CD4-positive, alpha-beta T cell treated with Interleukin-6 at 100 ng/mL for 8 hours (primary cell): ENCODE measurements around the gene ARHGEF1.

Experiments used
- DNase-seq: peaks from one replicate; pipeline ENCODE4 v3.0.0-alpha.2; 2020; ENCODE audit warnings: mixed read lengths, low spot score

ARHGEF1 gene, protein sequence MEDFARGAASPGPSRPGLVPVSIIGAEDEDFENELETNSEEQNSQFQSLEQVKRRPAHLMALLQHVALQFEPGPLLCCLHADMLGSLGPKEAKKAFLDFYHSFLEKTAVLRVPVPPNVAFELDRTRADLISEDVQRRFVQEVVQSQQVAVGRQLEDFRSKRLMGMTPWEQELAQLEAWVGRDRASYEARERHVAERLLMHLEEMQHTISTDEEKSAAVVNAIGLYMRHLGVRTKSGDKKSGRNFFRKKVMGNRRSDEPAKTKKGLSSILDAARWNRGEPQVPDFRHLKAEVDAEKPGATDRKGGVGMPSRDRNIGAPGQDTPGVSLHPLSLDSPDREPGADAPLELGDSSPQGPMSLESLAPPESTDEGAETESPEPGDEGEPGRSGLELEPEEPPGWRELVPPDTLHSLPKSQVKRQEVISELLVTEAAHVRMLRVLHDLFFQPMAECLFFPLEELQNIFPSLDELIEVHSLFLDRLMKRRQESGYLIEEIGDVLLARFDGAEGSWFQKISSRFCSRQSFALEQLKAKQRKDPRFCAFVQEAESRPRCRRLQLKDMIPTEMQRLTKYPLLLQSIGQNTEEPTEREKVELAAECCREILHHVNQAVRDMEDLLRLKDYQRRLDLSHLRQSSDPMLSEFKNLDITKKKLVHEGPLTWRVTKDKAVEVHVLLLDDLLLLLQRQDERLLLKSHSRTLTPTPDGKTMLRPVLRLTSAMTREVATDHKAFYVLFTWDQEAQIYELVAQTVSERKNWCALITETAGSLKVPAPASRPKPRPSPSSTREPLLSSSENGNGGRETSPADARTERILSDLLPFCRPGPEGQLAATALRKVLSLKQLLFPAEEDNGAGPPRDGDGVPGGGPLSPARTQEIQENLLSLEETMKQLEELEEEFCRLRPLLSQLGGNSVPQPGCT

DNA sequence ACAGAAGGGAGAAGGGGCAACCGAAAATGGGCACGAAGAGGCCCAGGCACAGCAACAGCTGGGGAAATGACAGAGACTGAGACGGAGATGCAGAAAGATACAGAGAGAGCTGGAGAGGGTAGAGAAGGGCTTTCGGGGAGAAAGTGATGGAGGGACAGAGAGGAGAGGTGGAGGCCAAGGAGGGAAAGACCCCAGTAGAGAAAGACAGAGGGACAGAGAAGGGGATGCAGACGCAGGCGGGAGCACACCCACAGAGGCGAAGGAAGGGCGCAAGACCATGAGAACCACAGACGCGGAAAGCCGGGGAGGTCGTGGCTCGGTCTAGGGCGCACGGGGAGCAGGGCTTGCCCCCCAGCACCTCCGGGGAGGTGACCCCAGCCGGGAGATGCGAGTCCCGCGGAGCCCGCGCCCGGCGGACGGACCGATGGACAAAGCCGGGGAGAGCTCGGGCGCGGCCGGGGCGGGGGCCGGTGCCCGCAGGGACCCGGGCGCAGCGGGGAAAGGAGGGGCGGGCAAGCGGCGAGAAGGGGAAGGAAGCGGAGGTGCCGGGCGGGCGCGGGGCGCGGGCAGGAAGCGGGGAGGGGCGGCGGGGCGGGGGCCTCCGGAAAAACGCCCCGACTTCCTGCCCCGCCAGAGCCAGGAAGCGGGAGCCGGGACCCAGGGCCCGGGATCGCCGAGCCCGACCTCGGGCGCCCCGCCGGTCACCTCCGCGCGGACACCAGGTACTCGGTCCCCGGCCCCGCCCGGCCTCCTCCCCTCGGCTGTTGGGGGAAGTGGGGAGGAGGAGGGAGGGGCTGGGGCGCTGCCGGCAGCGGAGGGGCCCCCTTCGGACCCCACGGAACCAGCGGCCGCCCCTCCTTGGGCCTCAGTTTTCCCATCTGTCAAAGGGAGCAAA, at the start of gene ARHGEF1:
Gene ARHGEF1, plus strand, starts transcription at position 617 of the 895 bp plus-strand sequence. CDS start 4,899 bp downstream, outside the sequence.
- peak; percentile 64 for DNase-seq

DNA sequence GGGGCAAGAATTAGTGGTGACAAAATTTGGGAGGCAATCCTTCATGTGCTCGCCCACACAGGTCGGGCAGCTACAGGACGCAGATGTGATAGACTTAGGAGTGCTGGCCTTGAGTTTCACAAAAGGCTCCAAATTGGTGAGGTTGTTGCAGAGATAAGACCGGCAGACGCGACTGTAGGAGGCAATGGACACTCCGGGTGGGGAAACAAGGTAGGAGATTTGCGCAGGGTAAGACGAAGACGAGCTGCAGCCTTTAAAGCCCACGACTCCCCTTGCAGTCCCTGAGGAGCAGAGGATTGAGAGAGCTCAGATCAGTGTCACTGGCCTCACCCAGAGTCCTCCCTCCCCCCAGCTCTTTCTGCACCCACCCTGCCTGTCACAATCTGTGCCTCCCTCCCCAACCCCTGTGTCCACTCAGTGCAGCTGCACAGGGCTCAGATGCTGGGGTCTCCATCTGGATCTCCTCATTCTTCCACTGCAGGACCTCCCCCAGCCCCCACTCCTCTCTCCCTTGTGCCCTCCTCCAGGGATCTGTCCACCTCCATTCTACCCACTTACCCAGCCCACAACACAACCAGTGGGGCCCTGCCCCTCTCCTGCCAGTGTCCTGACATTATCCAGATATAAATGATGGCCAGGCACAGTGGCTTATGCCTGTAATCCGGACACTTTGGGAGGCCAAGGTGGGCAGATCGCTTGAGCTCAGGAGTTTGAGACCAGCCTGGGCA, 44.8 kb upstream of the ARHGEF1 start:
- DNase-seq = no peak

DNA sequence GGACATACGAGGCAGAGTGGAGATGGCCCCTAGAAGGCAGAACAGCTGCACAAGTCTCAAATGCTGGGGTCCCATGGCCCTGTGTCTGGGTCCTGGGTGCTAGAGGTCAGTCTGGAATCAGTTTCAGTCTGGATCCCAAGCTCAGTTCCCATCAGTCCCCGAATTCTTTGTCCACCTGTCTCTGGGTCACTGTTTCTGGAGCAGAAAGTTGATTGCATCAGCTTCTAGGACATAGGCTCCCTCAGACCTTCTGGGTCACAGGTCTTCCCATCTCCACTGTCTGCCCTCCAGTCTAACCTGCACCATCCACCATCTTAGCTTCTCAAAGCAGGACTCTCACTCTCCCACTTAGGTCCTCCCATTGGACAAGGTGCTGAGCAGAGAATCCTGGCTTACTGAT, 43.8 kb upstream of the ARHGEF1 start:
- no peak for DNase-seq

DNA sequence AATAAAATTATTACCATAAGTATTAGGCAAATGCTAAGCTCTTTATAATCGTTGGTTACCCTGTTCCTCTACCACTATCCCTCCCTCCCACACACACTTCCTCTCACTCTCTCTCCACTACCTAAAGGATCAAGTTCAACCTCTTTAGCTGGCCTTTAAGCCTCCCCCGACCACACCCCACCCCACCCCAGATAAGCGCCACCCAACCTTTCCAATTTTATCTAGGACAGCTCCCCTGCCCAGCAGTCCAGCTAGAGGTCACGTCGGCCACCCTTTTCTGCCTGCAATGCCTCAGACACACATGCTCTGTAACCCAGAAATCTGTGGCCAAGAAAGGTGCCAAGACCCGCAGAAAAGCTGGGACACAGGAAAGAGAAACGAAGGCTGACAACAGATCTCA, 39.6 kb upstream of the ARHGEF1 start:
- DNase-seq = no peak

DNA sequence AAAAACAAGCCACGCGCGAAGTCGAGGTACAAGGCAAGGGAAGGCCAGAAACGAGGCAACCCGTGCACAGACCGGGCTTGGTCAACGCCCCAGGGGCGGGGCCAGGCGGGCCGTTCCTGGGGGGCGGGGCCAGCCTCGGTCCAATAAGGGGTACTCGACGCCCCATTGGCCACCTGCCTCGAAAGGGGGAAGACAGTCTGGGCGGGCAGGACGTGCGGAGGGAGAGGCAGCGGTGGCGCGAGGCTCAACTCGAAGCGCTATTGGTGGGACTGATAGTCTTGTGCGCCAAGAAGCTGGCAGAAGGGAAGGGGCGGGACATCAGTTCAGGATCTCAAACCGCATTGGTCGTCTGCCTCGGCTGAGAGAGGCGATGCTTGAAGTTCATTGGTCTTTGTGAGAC, 38.4 kb upstream of the ARHGEF1 start, which contains the start of gene LYPD4:
Gene LYPD4, minus strand, starts transcription at position 83 of the 400 bp plus-strand sequence. CDS start 5,398 bp downstream, outside the sequence.
- DNase-seq = no peak

DNA sequence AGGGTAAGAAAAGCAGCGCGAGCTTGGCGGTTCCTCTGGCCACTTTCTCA, 38.2 kb upstream of the ARHGEF1 start, which contains the start of gene DMRTC2:
Gene DMRTC2, plus strand, starts transcription at position 42 of the 50 bp plus-strand sequence. CDS start 2,387 bp downstream, outside the sequence.
- no peak for DNase-seq

DNA sequence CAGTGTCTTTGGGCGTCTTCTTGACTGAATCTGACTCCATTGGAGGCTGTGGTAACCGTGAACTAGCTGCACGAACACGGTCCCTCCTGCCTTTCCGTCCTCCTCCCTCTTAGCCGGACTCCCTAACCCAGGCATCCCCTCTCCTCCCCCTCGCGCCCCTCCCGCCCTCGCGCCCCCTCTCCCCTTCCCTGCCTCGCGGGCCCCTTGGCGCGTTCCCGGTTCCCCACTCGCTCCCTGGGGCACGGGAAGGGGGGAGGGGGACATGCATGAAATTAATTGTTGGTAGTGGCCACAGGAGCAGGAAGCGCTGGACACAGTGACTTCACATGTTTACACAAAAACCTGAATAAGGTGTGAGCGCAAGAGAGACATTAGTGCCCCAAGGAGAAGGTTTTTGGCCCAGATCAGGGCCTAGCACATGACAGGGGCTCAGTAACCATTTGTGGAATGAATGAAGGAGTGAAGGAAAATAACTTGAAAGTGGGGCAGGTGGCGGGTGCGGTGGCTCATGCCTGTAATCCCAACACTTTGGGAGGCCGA, 37.9 kb upstream of the ARHGEF1 start:
- no peak for DNase-seq

DNA sequence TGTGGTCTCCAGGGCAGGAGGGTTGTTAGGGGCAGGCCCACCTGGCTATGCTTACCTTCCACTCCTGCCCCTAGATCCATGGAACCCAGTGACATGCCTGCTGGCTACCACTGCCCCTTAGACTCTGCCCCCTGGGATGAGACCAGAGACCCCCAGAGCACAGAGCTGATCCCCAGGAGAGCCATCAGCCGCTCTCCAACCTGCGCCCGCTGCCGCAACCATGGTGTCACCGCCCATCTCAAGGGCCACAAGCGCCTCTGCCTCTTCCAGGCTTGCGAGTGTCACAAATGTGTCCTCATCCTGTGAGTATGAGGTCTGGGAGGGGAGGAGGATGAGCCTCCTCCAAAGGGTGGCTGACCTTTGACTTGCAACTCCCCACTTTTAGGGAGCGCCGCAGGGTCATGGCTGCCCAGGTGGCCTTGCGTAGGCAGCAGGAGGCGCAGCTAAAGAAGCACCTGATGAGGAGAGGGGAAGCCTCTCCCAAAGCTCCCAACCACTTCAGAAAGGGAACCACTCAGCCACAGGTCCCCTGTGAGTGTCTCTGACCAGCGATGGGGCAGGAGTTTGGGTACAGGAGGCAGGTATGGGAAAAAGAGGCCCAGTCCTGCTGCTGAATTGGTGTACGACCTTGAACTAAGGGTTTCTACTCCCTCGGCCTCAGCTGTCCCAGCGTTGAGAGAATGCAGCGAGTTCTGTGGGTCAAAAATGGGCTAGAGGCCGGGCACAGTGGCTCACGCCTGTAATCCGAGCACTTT, 35.5 kb upstream of the ARHGEF1 start:
- DNase-seq = no peak

DNA sequence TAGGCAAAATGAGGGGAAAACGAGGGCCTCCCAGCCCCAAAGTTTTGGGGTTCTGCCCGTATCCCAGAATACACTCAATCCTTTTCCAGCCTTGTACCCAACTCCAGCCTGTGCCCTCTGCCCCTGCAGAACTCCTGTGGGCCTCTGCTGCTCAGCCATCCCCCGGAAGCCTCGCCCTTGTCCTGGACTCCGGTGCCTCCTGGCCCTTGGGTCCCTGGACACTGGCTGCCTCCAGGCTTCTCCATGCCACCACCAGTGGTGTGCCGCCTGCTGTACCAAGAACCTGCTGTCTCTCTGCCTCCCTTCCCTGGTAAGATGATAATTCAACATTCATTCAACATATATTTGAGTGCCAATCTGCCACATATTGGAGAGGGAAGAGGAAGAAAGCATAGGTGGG, 34.3 kb upstream of the ARHGEF1 start:
- DNase-seq = no peak

DNA sequence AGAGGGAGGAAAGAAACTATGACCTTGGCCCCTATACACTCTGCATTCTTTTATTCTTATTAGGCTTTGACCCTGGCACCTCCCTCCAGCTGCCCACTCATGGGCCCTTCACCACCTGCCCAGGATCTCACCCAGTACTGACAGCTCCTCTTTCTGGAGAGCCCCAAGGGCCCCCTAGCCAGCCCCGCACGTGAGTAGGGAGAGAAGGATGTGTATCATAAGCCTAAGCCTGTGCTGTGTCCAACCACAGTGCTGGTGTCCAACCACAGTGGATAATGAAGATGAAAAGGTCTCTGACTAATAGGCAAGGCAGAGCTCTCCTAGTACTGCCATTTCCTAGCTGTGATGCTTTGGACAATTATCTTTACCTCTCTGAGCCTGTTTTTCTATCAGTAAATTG, 33.9 kb upstream of the ARHGEF1 start:
- DNase-seq = no peak

DNA sequence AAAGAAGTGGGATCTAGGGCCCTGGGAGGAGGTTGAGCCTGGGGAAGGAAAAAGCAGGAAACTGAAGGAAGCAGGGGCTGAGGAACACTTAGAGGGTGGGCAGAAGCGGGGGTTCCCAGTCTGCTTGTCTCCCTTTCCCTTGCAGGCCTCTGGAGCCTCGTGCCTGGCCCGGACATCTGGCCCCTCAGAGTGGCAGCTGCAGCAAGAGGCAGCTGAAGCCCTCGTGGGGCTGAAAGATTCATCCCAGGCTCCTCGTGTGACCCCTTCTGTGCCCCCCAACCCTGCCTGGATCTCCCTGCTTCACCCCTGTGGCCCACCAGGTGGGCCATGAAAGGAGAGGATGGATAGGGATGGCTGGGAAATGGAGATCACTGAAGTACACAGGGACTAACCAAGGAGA, 32.6 kb upstream of the ARHGEF1 start:
- DNase-seq = no peak

DNA sequence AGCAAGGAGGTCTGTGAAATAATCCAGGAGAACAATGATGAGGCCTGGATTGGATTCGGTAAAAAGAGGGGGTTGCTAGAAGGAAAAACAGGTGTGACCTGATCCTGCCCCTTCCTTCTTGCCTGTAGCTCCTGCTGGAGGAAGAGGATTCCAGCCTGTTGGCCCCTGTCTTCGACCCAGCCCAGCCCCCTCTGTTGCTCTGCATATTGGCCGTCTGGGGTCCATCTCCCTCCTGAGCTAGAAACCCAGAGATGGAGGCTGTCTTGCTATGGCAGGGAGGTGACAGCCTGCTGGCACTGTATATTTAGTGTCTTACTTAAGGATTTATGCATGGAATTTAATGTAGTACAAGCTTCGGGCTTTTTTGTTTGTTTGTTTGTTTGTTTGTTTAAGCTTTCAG, 31.5 kb upstream of the ARHGEF1 start:
- DNase-seq = no peak

DNA sequence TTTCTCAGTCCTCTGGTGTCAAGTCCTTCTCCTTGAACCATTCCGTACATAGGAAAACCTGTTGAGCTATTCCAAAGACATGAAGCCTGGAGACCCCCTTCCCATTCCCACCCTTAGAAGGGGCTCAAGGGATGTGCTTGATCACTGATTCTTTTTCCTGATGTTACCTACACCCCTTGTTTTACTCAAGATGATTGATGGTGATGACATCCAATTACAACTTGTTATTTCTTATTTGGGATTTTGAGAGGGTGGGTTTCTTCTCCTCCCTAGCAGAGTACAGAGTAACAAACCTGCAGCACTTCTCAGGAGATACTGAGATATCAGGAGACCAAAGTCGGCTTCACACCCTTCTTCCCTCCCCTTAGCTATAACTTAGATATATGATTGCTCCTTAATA, 29.6 kb upstream of the ARHGEF1 start:
- no peak for DNase-seq

DNA sequence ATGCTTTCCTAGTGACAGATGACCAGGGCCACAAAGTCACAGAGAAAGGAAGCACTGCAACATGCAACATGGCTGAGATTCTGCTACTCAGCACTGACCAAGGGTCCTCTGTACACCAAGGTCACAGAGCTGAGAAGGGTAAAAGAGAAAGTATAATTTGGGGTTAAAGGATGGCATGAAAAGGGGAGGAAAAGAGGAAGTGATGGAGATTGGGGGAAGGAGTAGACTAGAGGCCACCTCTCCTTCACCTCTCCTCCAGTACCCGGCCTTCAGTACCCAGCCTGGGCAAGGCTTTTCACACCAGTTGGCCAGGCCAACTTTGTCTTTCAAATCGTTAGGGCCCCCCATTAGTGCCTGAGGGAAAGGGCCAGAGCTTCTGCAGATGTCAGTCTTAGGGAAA, 29.2 kb upstream of the ARHGEF1 start:
- no peak for DNase-seq

DNA sequence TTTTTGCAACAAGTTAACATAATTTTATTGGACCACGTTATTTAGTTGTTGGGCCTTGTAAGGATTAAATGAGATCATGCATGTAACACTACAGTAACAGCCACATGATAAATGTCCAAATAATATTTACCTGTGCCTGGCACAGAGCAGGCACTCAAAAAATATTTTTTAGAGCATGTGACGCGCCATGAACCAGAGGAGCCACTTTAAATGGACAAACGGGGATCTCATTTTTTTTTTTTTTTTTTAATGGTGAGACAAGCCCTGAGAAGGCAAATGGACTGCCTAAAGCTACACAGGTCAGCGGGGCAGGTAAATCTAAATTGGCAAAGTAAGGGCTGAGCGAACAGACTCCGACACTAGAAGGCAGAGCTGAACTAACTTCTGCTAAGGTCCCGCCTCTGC, 23.8 kb upstream of the ARHGEF1 start:
- no peak for DNase-seq

DNA sequence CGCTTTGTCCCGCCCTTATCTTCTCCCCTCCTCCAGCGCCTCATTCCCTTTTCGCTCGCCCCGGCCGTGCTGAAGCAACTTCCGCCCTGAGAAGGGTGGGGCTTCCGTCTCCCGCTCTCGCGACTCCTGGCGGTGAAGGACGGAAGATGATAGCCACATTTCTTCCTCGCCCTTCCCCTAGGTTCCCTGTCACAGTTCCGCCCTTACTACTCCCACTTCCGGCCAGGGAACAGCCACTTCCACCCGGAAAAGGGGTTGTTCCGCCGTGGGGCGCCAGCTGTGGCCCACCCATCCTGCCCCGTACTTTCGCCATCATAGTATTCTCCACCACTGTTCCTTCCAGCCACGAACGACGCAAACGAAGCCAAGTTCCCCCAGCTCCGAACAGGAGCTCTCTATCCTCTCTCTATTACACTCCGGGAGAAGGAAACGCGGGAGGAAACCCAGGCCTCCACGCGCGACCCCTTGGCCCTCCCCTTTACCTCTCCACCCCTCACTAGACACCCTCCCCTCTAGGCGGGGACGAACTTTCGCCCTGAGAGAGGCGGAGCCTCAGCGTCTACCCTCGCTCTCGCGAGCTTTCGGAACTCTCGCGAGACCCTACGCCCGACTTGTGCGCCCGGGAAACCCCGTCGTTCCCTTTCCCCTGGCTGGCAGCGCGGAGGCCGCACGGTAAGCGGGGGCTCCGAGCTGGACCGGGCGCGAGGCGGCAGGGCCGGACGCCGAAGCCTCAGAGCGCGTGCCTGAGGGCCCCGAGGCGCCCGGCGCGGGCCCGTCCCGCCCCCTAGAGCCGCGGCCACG, 23.2 kb upstream of the ARHGEF1 start, which contains the start of gene RPS19:
Gene RPS19, plus strand, starts transcription at position 638 of the 801 bp plus-strand sequence. CDS start 520 bp downstream, outside the sequence.
- DNase-seq = peak; percentile 98

DNA sequence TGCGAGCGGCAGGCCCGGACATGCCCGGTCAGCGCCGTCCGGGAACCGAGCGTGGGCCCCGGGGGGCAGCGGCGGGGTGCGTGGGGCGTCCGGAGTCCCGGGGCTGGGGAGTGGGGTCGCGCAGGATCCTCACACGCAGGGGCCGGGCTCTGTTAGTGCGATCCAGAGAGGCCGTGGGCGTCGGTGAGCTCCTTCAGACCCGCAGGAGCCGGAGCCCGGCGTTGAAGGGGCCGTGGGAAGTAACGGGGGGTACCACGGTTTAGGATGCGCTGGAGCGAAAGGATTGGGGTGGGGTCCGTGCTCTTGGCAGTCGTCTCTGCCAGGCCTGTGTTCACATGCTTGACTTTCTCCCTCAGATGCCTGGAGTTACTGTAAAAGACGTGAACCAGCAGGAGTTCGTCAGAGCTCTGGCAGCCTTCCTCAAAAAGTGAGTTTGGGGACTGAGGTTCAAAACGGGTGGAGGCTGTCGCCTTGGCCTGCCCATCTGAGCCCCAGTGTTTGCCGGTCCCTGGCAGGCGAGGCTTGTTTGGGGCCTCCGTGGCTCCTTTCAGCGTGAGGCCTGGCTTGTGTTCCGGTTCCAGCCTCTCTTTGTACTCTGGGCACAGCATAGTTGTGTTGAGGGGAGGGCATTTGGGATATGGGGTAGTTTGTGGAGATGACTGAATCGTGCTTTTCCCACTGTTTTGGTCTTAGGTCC, 22.4 kb upstream of the ARHGEF1 start:
- no peak for DNase-seq

DNA sequence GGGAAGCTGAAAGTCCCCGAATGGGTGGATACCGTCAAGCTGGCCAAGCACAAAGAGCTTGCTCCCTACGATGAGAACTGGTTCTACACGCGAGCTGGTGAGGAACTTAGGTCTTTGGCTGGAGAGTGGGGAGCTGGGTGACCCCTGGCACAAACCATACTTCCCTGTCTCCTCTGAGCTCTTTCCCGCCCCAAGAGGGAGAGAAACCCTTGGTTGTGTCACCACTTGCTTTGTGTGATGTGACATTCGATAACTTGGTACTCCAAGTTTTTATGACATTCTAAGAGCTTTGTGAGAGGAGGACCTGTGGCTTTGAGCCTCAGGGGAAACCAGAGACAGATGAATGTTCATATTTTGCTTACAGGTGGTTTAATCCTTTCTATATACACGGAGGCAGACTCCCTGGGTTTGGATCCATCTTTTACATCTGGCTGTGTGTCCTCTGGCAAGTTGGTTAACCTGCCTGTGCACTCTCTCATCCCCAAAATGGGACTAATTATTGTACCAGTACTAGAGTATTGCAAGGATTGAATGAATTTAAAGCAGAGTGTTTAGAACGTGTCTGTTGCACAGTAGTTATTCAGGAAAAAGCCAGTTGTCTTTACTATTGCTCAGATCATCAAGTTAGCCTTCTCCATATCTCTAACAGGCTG, 21.7 kb upstream of the ARHGEF1 start:
- no peak for DNase-seq

DNA sequence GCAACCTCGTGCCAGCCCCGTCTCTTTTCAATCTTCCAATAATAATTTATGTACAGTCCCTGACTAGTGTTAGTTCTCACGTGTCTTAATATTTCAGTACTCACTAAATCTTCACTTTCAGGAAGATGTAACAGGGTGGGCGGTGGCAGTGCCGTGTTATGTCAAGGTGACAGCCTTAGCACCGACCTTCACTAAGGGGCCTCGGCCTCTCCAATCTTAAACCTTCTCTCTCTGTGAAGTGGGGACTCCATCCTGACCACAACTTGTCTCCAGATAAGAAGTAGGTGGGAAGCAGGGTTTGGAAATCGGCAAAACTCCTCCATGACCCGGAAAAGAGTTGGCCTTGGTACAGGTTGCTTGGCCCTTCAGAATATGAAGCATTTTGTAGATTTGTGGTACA, 21.1 kb upstream of the ARHGEF1 start:
- DNase-seq = no peak
